GM21737 (cell line): ENCODE results near the gene AMN.

ENCODE experiments used
- ATAC-seq: cut with Tn5 transposase; IDR thresholded peaks from one replicate; pipeline ENCODE4 v1.9.1; 2021; ENCODE audit warnings: mild to moderate bottlenecking, moderate library complexity; ENCODE audit not compliant: unreplicated experiment

AMN gene

DNA sequence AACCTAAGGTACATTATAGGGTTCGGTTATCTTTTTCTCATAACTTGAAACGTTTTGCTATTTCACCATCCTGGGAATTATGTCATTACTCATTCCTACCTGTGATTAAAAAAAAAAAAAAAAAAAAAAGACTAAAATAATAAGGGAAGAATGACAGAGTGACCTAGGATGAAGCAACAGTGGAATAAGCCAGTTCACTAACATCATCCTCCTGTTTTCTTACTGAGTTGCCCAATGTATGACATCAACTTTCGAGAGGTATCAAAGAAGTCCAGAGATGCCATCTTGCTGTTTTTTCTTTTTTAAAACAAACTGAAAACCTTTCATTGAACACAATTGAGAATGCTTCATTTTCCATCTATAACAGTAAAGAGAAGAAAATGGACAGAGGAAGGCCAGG, 42.8 kb downstream of the AMN start:
- ATAC-seq, result no peak

DNA sequence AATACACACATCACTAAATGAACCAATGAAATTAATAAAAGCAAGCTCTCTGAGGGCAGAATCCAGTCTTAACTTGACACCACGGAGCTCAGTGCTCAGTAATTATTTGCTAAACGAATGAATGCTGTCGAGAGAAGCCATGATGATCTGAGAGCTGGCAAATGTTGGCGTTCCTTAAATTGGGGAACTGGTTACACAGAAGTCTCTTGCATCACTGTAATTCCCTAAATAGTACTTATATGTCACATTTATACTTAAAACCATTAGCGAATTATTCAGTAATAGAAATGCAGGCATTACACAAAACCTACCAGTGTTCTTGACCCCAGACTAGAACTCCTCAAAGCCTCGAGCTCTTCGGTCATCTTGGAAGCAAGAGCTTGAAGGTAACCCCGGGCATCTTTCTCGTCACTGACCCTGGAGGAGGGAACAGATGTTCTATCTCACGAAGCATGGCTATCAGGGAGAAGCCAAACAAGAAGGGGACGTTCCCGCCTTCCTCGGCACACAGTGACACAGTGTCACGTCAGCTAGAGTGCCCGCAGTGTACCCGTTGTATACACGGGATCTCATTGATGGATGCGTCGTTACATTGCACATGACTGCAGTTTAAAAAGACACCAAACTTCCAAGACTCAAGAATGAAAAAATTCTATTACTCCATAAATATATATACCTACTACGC, 43.6 kb downstream of the AMN start:
- no peak for ATAC-seq

DNA sequence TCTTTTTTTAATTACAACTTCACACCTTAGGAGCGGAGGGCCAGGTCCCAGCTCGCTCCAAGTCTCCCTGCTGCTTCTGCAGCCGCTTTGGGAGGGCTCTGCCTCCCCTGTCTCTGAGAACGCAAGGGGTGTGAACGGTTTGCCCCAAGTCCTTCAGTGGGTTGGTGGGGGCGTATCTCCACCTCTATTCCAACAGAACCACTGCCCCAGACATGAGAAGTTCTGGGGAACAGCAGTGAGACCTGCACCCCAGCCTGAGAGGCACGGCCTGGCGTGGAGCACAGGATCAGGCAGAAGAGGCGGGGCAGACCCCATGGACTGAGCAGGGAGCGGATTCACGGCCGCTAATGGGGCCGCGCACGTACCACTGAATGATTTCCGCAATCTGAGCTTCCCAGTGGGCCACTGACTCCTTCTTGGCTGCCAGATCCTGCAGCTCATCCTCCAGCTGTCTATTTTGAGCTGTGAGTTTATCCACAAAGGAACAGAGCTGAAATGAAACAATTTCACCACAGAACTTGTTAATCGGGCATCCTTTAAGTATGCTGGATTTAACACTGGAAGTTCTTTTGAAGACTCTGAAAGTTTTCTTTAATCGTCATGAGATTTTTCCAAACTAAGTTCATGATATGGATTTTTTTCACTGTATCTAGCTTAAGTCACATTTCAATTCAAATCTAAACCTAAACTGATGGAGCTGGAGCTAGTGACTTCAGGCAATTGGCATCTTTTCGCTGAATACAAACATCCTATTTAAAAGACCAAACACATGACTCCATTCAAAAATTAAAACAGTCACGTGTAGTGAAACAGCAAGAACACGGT, 44.4 kb downstream of the AMN start:
- ATAC-seq, result no peak

DNA sequence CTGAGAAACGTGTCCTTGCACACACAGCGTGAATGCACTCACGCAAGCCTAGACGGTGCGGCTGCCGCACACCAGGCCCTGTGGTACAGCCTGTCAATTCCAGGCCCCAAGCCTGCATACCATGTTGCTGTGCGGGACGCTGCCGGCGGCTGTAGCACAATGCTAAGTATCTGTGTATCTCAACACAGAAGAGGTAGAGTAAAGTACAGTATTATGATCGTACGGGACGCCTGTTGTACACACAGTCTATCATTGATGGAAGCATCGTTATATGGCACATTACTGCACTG, 45.0 kb downstream of the AMN start:
- ATAC-seq, result no peak

DNA sequence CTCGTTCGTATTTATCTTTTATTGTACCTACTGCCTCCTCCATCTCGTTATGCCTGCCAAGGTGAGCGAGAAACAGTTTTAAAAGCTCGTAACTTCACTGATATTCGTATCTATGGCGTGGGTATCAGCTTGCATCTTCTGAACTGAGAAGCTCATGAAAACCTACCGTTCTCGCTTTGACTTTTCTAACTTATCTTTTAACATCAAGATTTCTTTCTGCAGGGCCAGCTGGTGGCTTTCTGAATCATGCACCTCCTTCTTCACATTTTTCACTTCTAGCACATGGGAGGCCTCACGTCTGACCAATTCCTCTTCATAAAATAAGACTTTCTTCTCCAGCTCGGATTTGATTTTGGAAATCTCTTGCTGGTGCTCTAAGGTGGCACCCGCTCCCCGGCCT, 45.8 kb downstream of the AMN start:
- ATAC-seq, result no peak

GRCh38 chr14:102969060-102969791, 46.8 kb downstream of the AMN start:
- no peak for ATAC-seq

DNA sequence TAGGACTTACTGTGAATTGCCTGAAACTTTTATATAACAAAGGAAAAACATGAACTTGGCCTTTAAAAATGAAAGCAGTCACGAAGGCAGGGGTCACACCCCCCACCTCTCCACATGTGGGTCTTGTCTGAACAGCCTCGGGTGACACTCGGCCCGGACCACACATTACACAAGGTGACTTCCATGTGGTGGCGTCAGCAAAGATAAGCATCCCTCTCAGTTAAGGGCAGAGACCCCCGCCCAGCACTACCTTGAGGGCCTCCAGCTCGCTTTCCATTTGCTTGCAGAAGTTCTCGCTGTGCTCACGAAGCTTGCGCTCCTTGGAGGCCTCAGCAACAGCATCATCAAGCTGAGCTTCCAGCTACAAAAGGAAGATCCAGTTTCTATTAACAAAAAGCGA, 47.4 kb downstream of the AMN start:
- no peak for ATAC-seq

GRCh38 chr14:102970496-102970895, 48.0 kb downstream of the AMN start:
- ATAC-seq, result no peak

DNA sequence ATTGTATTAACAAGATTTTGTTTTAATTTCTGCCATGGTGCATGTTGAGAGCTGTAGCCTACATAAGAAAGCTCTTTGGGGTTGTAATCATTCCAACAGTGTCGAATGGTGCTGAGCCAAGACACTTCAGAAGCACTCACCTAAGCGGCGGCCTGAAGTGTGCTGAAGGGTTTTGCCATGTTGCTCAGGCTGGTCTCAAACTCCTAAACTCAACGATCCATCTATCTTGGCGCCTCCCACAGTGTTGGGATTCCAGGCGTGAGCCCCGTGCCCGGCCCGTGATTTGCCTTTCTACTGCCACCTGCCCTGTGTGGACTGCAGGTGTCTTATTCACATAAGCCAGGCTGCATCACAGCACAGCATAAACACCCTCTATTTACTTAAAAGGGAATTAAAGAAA, 48.9 kb downstream of the AMN start:
- no peak for ATAC-seq

DNA sequence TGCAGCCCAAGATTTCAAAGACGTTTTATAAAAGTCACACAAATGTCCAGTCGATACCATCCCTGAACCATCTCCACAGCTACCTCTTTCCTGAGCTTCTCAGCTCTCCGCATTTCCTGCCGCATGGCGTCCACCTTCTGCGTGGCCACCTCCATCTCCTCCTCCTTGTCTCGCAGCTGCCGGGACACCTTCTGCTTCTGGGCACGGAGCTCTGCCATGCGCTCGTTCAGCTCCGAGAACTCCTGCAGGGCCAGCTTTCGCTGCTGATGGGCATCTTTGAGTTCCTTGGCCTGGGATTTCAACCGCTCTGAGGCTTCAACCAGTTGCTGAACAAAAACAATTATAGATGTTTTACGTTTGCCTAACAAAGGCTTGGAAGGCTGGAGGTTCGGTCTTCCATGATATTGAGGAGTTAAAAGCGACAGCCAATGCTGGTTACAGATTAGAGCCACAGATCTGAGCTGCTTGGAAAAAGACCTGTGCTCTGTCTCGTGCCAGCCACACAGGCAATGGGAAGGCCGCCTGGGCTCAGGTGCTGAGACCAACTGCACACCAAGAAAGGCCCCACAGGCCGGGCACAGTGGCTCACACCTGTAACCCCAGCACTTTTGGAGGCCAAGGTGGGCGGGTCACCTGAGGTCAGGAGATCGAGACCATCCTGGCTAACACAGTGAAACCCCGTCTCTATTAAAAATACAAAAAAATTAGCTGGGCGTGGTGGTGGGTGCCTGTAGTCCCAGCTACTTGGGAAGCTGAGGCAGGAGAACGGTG, 49.6 kb downstream of the AMN start:
- ATAC-seq, result no peak

GRCh38 chr14:102973706-102974285, 51.3 kb downstream of the AMN start:
- no peak for ATAC-seq

DNA sequence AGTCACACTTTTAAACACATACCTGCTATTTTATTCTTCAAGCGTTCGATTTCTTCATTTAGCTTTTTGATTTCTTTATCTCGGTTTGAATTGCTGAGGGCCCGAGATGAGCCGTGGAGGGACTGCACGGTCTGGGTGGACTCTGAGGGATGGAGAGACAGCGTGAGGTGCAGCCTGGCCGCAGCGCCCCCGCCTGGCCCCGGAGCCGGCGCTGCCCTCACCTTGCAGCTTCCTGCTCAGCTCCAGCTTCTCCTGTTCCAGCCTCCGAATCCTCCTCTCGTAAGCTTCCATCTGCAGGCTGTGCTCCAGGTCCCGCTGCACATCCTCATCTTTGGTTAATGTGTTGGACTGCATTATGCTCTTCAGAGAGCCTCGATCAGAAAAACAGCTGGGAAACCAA, 53.2 kb downstream of the AMN start:
- ATAC-seq, result no peak

DNA sequence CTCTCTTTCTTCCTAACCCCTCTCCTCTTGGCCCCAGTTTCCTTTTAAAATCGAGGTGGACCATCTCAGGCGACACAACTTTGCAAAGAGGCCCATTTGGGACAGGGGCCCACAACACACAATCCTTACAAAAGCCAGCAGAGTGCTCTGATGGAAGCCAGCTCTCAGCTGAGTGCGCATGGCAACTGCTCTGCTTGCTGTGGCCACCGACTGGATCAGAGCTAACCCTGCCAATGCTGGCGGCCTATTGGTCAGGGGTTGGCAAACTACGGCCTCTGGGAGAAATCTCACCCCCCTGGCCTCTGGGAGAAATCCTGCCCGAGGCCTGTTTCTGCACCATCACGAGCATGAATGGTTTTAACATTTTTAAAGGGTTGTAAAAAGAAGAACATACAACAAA, 55.0 kb downstream of the AMN start:
- ATAC-seq, result no peak

GRCh38 chr14:102979406-102979805, 56.9 kb downstream of the AMN start:
- no peak for ATAC-seq

- no peak for ATAC-seq
Measured at GRCh38 chr14:102980409-102980810, 57.9 kb downstream of the AMN start.
